ENCODE data around the gene C19orf47. TPM values are rescaled to one million over a fixed set of nuclear protein-coding genes. Genes with fewer than 3 reads are reported as not detected.
"Not testable (repeated sequence)": the region's sequence is repeated elsewhere in the genome, so short reads cannot be mapped to it uniquely, and the experiment has no call there.

The C19orf47 gene
- total and polyA plus RNA-seq, 8 donors = 0.58 to 59.7 (median 8.6) TPM

- Histone ChIP-seq H3K27me3 (no peaks in the 10 kb centered on the region), H3K27ac (no peak overlapping the region), H3K36me3 (peaks cover 48 to 98% (median 97%) of the 10 kb centered on the region in 4 donors), H3K4me1 (no peaks in the 10 kb centered on the region), H3K4me3 (no peak overlapping the region), H3K9me3 (no peaks in the 10 kb centered on the region)
- TF ChIP-seq CTCF (IDR thresholded peaks at IDR 0.05) (no peak), POLR2AphosphoS5 (IDR thresholded peaks at IDR 0.05) (no peak), POLR2A (IDR thresholded peaks at IDR 0.05) (no peak), EP300 (IDR thresholded peaks at IDR 0.05) (no peak)
- DNase-seq = no peak
- intact Hi-C loops (cut with DNase I; ENCODE audit: low total_unique reads) = no loop called here
- 94 to 98% (median 97%) methylated on average over 7 of the region's 7 CpGs for WGBS, 5 donors
These were observed 25.9 kb upstream of the C19orf47 start for GRCh38 chr19:40374084-40374483.

- WGBS, 5 donors = 94 to 99% (median 96%) methylated on average over 4 to 5 of the region's 5 CpGs
- no peak for DNase-seq
- H3K27ac ChIP-seq = no peak overlapping the region
- no peaks in the 10 kb centered on the region for H3K27me3 ChIP-seq
- H3K4me3 ChIP-seq = no peak overlapping the region
- H3K9me3 ChIP-seq = no peaks in the 10 kb centered on the region
- H3K36me3 ChIP-seq = peaks cover 38 to 100% (median 98%) of the 10 kb centered on the region in 4 donors
- H3K4me1 ChIP-seq = peaks cover 0 to 7% (median 1%) of the 10 kb centered on the region in 4 donors
- TF ChIP-seq POLR2AphosphoS5 (IDR thresholded peaks at IDR 0.05) = no peak
- TF ChIP-seq POLR2A (IDR thresholded peaks at IDR 0.05) = no peak
- TF ChIP-seq CTCF (IDR thresholded peaks at IDR 0.05) = no peak
- no peak for TF ChIP-seq EP300 (IDR thresholded peaks at IDR 0.05)
- intact Hi-C loops (cut with DNase I; ENCODE audit: low total_unique reads) = no loop called here
These were observed 23.6 kb upstream of the C19orf47 start for GRCh38 chr19:40371802-40372122.

- peaks cover 39 to 100% (median 97%) of the 10 kb centered on the region in 4 donors for H3K36me3 ChIP-seq
- 77 to 86% (median 81%) methylated on average over 4 to 7 of the region's 7 CpGs for WGBS, 5 donors
- peaks cover 0 to 13% (median 4%) of the 10 kb centered on the region in 4 donors for H3K4me1 ChIP-seq
- TF ChIP-seq CTCF (IDR thresholded peaks at IDR 0.05) (no peak), POLR2A (IDR thresholded peaks at IDR 0.05) (no peak), EP300 (IDR thresholded peaks at IDR 0.05) (no peak), POLR2AphosphoS5 (IDR thresholded peaks at IDR 0.05) (no peak)
- no peak for DNase-seq
- H3K9me3 ChIP-seq = no peaks in the 10 kb centered on the region
- no peaks in the 10 kb centered on the region for H3K27me3 ChIP-seq
- H3K27ac ChIP-seq = no peak overlapping the region
- intact Hi-C loops (cut with DNase I; ENCODE audit: low total_unique reads) = no loop called here
- no peak overlapping the region for H3K4me3 ChIP-seq
These were observed 23.0 kb upstream of the C19orf47 start for GRCh38 chr19:40370997-40371801.

- H3K4me3 ChIP-seq; DNase-seq; intact Hi-C loops (cut with DNase I; ENCODE audit: low total_unique reads); H3K9me3 ChIP-seq; H3K27ac ChIP-seq; H3K27me3 ChIP-seq: not testable (repeated sequence)
- peaks cover 0 to 22% (median 13%) of the 10 kb centered on the region in 4 donors for H3K4me1 ChIP-seq
- H3K36me3 ChIP-seq = peaks cover 39 to 90% (median 88%) of the 10 kb centered on the region in 4 donors
- WGBS, 5 donors = 91 to 98% (median 96%) methylated on average over 3 of the region's 3 CpGs
These were observed 22.1 kb upstream of the C19orf47 start for GRCh38 chr19:40370253-40370652.

- H3K9me3 ChIP-seq = no peaks in the 10 kb centered on the region
- TF ChIP-seq POLR2AphosphoS5 (IDR thresholded peaks at IDR 0.05) = no peak
- no peak for TF ChIP-seq POLR2A (IDR thresholded peaks at IDR 0.05)
- no peak for TF ChIP-seq CTCF (IDR thresholded peaks at IDR 0.05)
- TF ChIP-seq EP300 (IDR thresholded peaks at IDR 0.05) = no peak
- no peaks in the 10 kb centered on the region for H3K27me3 ChIP-seq
- H3K4me1 ChIP-seq = peaks cover 0 to 27% (median 16%) of the 10 kb centered on the region in 4 donors
- WGBS, 5 donors = 88 to 92% (median 90%) methylated on average over 12 of the region's 12 CpGs
- no peak overlapping the region for H3K27ac ChIP-seq
- DNase-seq = no peak
- intact Hi-C loops (cut with DNase I; ENCODE audit: low total_unique reads) = no loop called here
- peaks cover 37 to 86% (median 83%) of the 10 kb centered on the region in 4 donors for H3K36me3 ChIP-seq
- H3K4me3 ChIP-seq = no peak overlapping the region
These were observed 21.6 kb upstream of the C19orf47 start for GRCh38 chr19:40369797-40370196.
